NCI-H446 treated with DMSO at 0.1 percent for 48 hours (cell line): ENCODE data around the gene OAS3.
"Not testable (repeated sequence)": the region's sequence is repeated elsewhere in the genome, so short reads cannot be mapped to it uniquely, and the experiment has no call there.

ENCODE experiments used
- DNase-seq: peaks from one replicate; lab custom pipeline; 2025; lab: John Stamatoyannopoulos, UW

The OAS3 gene

GRCh38 chr12:112957125-112957524 lies 18.9 kb downstream of the OAS3 start:
- DNase-seq: not testable (repeated sequence)

- DNase-seq: no peak
These were observed 22.8 kb downstream of the OAS3 start for GRCh38 chr12:112961074-112961473.

GRCh38 chr12:112961536-112961935 lies 23.3 kb downstream of the OAS3 start:
- no peak for DNase-seq

GRCh38 chr12:112962561-112962960 lies 24.3 kb downstream of the OAS3 start:
- no peak for DNase-seq

GRCh38 chr12:112963227-112963861 lies 25.1 kb downstream of the OAS3 start:
- no peak for DNase-seq

GRCh38 chr12:112964067-112964670 lies 25.9 kb downstream of the OAS3 start:
- no peak for DNase-seq

- no peak for DNase-seq
These were observed 26.6 kb downstream of the OAS3 start for GRCh38 chr12:112964915-112965314.

GRCh38 chr12:112965643-112966042 lies 27.4 kb downstream of the OAS3 start:
- no peak for DNase-seq

GRCh38 chr12:112967306-112967705 lies 29.0 kb downstream of the OAS3 start:
- no peak for DNase-seq

- no peak for DNase-seq
These were observed 29.6 kb downstream of the OAS3 start for GRCh38 chr12:112967858-112968257.

GRCh38 chr12:112969547-112970306 lies 31.5 kb downstream of the OAS3 start:
- no peak for DNase-seq

- DNase-seq: no peak
These were observed 32.1 kb downstream of the OAS3 start for GRCh38 chr12:112970391-112970790.

GRCh38 chr12:112971248-112971647 lies 33.0 kb downstream of the OAS3 start:
- peak; percentile 66 for DNase-seq

- DNase-seq: peak; percentile 49
These were observed 34.9 kb downstream of the OAS3 start for GRCh38 chr12:112973011-112973735.

- peak; percentile 81 for DNase-seq
These were observed 35.6 kb downstream of the OAS3 start for GRCh38 chr12:112973818-112974231.

- no peak for DNase-seq
These were observed 36.6 kb downstream of the OAS3 start for GRCh38 chr12:112974904-112975303.

GRCh38 chr12:112977139-112977538 lies 38.9 kb downstream of the OAS3 start:
- DNase-seq: no peak

GRCh38 chr12:112977641-112978040 lies 39.4 kb downstream of the OAS3 start:
- DNase-seq: no peak

GRCh38 chr12:112978163-112979040 lies 40.1 kb downstream of the OAS3 start, which contains the start of gene OAS2:
TSS of gene OAS2 (plus strand) at chr12:112978519. CDS start at chr12:112978609, 90 bp downstream.
- no peak for DNase-seq

- DNase-seq: no peak
These were observed 40.9 kb downstream of the OAS3 start for GRCh38 chr12:112979041-112979680.
